Glutamatergic neuron (in vitro differentiated cells): ENCODE measurements around the gene SIPA1L3. TPM values are rescaled to one million over a fixed set of nuclear protein-coding genes. Genes with fewer than 3 reads are reported as not detected.
A peak's percentile ranks its signal among the peaks of the same experiment; 100 is the strongest.

ENCODE experiments used
- DNase-seq: peaks from one replicate; pipeline ENCODE4 v3.0.0; 2022
- H3K27ac Mint-ChIP-seq: one replicate; pipeline ENCODE4 v1.8.0; 2020; ENCODE audit warnings: mild to moderate bottlenecking, mixed read lengths, inconsistent platforms; ENCODE audit not compliant: unreplicated experiment
- H3K27me3 Mint-ChIP-seq: one replicate; pipeline ENCODE4 v1.8.0; 2020; ENCODE audit warnings: mild to moderate bottlenecking, moderate library complexity, mixed read lengths, inconsistent platforms; ENCODE audit not compliant: unreplicated experiment
- H3K36me3 Mint-ChIP-seq: one replicate; pipeline ENCODE4 v1.8.0; 2020; ENCODE audit warnings: mild to moderate bottlenecking, mixed read lengths, inconsistent platforms; ENCODE audit not compliant: unreplicated experiment
- H3K4me1 Mint-ChIP-seq: one replicate; pipeline ENCODE4 v1.8.0; 2020; ENCODE audit warnings: mild to moderate bottlenecking, low read depth, mixed read lengths, inconsistent platforms; ENCODE audit not compliant: unreplicated experiment
- H3K4me3 Mint-ChIP-seq: one replicate; pipeline ENCODE4 v1.8.0; 2020; ENCODE audit warnings: mild to moderate bottlenecking, mixed read lengths, inconsistent platforms; ENCODE audit not compliant: unreplicated experiment
- H3K9me3 Mint-ChIP-seq: one replicate; pipeline ENCODE4 v1.8.0; 2020; ENCODE audit warnings: mild to moderate bottlenecking, moderate library complexity, mixed read lengths, inconsistent platforms; ENCODE audit not compliant: unreplicated experiment
- total RNA-seq: library from RNA; stranded (reverse); fragmentation: NEBNext Ultra II Directional; extraction: Animal tissue kit (Norgen Biotek cat#: 25700); gene quantifications from one replicate; pipeline ENCODE4 v1.2.1, GENCODE V29; 2021; ENCODE audit not compliant: unreplicated experiment
- TF ChIP-seq, protein P1 (sequence below): fragments of 200-600 bp; sonication (generic); IDR thresholded peaks from one replicate; pipeline ENCODE4 v1.5.0; 2021; ENCODE audit not compliant: partially characterized antibody, unreplicated experiment

Gene SIPA1L3
- total RNA-seq, 1 donor from 2014 or later, result 97.7 TPM

DNA sequence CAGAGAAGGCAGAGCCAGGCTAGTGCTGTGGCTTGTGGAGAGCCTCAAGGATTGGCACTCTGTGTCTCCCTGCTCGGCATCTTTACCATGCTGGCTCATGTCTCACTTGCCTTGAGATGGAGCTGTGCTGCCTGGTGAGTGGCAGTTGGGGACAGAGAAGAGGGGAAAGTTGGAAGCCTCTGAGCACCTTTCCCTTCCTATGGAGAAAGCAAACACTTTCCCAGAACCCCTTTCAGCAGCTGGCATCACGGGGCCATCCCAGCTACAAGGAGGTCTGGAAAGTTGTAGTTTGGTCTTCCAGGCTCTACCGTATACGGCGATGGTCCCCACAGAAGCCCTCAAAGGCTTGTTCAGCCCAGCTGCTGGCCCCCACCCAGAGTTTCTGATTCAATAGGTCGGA lies 258.3 kb downstream of the SIPA1L3 start:
- Mint-ChIP-seq H3K36me3 (peaks cover 10% of the 10 kb centered on the region), H3K4me1 (no peaks in the 10 kb centered on the region), H3K27ac (no peak overlapping the region), H3K4me3 (no peak overlapping the region), H3K9me3 (peaks cover 8% of the 10 kb centered on the region), H3K27me3 (peaks cover 2% of the 10 kb centered on the region)
- DNase-seq, result no peak
- TF ChIP-seq, protein P1, sequence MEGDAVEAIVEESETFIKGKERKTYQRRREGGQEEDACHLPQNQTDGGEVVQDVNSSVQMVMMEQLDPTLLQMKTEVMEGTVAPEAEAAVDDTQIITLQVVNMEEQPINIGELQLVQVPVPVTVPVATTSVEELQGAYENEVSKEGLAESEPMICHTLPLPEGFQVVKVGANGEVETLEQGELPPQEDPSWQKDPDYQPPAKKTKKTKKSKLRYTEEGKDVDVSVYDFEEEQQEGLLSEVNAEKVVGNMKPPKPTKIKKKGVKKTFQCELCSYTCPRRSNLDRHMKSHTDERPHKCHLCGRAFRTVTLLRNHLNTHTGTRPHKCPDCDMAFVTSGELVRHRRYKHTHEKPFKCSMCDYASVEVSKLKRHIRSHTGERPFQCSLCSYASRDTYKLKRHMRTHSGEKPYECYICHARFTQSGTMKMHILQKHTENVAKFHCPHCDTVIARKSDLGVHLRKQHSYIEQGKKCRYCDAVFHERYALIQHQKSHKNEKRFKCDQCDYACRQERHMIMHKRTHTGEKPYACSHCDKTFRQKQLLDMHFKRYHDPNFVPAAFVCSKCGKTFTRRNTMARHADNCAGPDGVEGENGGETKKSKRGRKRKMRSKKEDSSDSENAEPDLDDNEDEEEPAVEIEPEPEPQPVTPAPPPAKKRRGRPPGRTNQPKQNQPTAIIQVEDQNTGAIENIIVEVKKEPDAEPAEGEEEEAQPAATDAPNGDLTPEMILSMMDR, result no peak

- no peak for DNase-seq
- Mint-ChIP-seq H3K27ac (no peak overlapping the region), H3K36me3 (peaks cover 6% of the 10 kb centered on the region), H3K4me1 (peaks cover 4% of the 10 kb centered on the region), H3K4me3 (no peak overlapping the region), H3K9me3 (peaks cover 9% of the 10 kb centered on the region), H3K27me3 (peaks cover 13% of the 10 kb centered on the region)
- TF ChIP-seq, protein P1, result no peak
Observed at GRCh38 chr19:38168637-38169036, 261.6 kb downstream of the SIPA1L3 start.

DNA sequence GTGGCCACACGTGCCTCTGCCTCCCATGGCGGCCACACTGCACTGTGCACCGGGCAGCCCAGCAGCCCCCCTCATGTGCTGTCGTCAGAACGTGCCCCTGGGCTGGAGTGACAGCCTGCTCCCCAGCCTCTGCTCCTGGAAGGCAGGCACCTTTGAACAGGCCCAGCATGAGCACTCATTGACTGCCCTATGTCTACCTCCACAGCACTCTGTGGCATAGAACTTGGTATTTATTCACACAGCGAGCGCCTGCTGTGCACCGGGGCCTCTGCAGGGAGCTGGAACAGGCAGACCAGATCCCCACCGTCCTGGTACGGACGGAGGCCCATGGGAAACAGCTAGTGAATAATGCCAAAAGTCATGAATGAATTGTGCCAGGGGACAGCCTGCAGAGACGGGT lies 263.3 kb downstream of the SIPA1L3 start:
- no peak for DNase-seq
- no peak overlapping the region for H3K27ac Mint-ChIP-seq
- peaks cover 12% of the 10 kb centered on the region for H3K9me3 Mint-ChIP-seq
- TF ChIP-seq, protein P1, result no peak
- H3K36me3 Mint-ChIP-seq, result peaks cover 5% of the 10 kb centered on the region
- no peak overlapping the region for H3K4me3 Mint-ChIP-seq
- peaks cover 4% of the 10 kb centered on the region for H3K4me1 Mint-ChIP-seq
- peaks cover 13% of the 10 kb centered on the region for H3K27me3 Mint-ChIP-seq

- Mint-ChIP-seq H3K4me3 (peak overlapping the region; percentile 25), H3K4me1 (peaks cover 4% of the 10 kb centered on the region), H3K9me3 (peaks cover 12% of the 10 kb centered on the region), H3K27ac (no peak overlapping the region), H3K36me3 (peaks cover 5% of the 10 kb centered on the region), H3K27me3 (peaks cover 11% of the 10 kb centered on the region)
- no peak for DNase-seq
- TF ChIP-seq, protein P1, result no peak
Observed at GRCh38 chr19:38172001-38172400, 265.0 kb downstream of the SIPA1L3 start.

GRCh38 chr19:38173291-38174041 lies 266.5 kb downstream of the SIPA1L3 start:
- peaks cover 11% of the 10 kb centered on the region for H3K27me3 Mint-ChIP-seq
- peak overlapping the region; percentile 12 for H3K27ac Mint-ChIP-seq
- H3K4me3 Mint-ChIP-seq, result no peak overlapping the region
- H3K9me3 Mint-ChIP-seq, result peaks cover 10% of the 10 kb centered on the region
- peaks cover 5% of the 10 kb centered on the region for H3K36me3 Mint-ChIP-seq
- TF ChIP-seq, protein P1, result no peak
- no peak for DNase-seq
- peaks cover 4% of the 10 kb centered on the region for H3K4me1 Mint-ChIP-seq
